GM21619 (cell line): Measurements from ENCODE around the gene CENPN.

Source experiments
- ATAC-seq: cut with Tn5 transposase; IDR thresholded peaks from one replicate; pipeline ENCODE4 v1.9.1; 2021; ENCODE audit not compliant: unreplicated experiment

The CENPN gene

DNA sequence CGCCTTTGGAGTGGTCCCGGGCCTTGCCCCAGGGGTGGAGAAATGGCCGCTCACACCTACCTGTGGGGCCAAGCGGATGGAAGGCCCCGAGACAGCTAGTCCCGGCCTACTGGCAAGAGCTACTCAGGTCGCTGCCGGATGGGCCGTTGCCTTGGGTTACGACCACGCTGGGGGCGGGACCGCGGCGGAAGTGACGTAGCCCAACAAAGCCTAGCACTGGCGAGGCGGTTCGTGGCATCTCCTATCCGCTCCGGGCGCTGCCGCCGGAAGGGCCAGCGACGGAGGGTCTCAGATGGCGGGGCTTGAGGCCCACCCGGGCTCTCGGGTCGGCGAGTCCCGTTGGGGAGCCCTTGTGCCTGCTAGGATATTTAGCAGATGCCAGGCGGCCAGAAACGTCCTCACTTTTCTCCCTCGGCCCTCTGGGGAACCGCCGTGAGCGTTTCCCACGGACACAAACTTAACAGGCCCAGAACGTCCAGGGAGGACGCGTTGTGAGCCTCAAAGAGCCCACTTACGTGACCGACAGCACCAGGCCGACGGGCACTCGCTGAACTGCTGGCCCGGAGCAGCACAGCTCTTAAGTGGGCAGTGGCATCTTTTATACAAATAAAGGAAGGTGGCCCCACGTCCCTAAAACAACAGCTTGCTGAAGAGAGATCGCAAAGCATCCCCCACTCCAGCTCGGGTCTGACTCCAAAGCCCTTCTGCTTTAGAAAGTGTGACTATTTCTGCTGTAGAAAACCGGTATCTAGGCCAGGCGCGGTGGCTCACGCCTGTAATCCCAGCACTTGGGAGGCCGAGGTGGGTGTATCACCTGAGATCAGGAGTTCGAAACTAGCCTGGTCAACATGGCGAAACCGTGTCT, 70.3 kb downstream of the CENPN start, which contains the start of gene C16orf46:
Gene C16orf46 (minus strand): TSS at position 163 of the 865 bp plus-strand sequence. CDS start 13,283 bp downstream, outside the sequence.
- peak; percentile 94 for ATAC-seq

DNA sequence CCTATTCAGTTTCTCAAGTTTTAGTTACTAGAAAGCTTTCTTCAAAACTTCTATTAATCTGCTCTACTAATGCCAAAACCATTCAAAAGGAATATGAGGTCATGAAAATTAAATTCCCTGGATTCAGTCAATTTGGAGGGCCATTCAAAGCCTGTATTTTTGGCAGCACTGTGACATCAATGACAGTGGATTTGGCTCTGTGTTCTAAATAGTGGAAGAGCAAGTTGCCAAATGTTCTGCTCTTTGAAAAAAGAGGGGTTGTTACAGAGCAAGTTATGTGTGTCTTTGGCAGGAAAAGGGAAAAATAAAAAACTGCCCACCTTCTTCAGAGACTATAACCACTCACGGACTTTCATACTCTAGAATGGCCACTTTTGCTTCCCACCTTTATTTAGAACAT, 73.2 kb downstream of the CENPN start:
- ATAC-seq: no peak

DNA sequence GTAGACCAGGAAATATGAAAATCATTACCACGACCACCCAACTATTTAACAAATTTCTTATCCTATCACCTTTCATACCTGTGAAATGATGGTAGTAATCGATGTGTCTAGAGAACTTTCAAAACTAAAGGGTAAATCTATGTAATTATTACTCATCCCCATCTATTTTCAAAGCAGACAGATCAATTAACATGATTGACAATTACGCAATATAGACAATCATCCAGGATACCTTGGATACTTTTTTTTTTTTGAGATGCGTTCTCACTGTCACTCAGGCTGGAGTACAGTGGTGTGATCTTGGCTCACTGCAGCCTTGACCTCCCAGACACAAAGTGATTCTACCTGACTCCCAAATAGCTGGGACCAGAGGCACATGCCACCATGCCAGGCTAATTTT, 74.0 kb downstream of the CENPN start:
- no peak for ATAC-seq
